GM12864 (cell line): ENCODE data around the gene TSACC.

ENCODE experiments used
- DNase-seq: peaks from one replicate; pipeline ENCODE4 v3.0.0-alpha.2; 2011; ENCODE audit warnings: low read depth
- H3K4me3 ChIP-seq: 2 replicates; pipeline ENCODE4 v1.5.1; 2011; ENCODE audit warnings: mild to moderate bottlenecking, low read depth, low read length, control low read depth
- TF ChIP-seq, protein P1 (sequence below): IDR thresholded peaks from 2 replicates; pipeline ENCODE4 v1.5.1; 2011; ENCODE audit warnings: low read depth, mild to moderate bottlenecking, moderate library complexity, low read length, control low read depth, inconsistent platforms; ENCODE audit errors: missing control alignments

TSACC gene

GRCh38 chr1:156298852-156299357, 39.4 kb upstream of the TSACC start, which contains the start of gene VHLL:
Gene VHLL, minus strand, starts transcription at chr1:156299307. Its CDS starts 118 bp downstream, at chr1:156299189.
- TF ChIP-seq, protein P1, sequence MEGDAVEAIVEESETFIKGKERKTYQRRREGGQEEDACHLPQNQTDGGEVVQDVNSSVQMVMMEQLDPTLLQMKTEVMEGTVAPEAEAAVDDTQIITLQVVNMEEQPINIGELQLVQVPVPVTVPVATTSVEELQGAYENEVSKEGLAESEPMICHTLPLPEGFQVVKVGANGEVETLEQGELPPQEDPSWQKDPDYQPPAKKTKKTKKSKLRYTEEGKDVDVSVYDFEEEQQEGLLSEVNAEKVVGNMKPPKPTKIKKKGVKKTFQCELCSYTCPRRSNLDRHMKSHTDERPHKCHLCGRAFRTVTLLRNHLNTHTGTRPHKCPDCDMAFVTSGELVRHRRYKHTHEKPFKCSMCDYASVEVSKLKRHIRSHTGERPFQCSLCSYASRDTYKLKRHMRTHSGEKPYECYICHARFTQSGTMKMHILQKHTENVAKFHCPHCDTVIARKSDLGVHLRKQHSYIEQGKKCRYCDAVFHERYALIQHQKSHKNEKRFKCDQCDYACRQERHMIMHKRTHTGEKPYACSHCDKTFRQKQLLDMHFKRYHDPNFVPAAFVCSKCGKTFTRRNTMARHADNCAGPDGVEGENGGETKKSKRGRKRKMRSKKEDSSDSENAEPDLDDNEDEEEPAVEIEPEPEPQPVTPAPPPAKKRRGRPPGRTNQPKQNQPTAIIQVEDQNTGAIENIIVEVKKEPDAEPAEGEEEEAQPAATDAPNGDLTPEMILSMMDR = no peak
- H3K4me3 ChIP-seq = no peak within 1 kb of the TSS
- no peak for DNase-seq

DNA sequence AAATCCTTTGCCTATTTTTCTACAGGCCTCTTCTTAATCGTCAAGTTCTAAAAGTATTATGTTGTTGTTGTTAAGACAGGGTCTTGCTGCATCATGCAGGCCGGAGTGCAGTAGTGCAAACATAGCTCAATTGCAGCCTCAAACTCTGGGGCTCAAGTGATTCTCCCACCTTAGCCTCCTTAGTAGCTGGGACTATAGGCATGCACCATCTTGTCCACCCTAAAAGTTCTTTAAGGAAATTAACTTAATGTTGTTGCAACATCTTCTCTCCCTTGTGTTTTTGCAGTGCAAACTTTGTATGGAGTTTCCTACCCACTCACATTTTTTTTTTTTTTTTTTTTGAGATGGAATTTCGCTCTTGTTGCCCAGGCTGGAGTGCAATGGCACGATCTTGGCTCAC, 35.1 kb upstream of the TSACC start:
- H3K4me3 ChIP-seq = no peak overlapping the region
- DNase-seq = no peak
- TF ChIP-seq, protein P1 = no peak

GRCh38 chr1:156305215-156305614, 33.1 kb upstream of the TSACC start:
- TF ChIP-seq, protein P1 = no peak
- no peak overlapping the region for H3K4me3 ChIP-seq
- no peak for DNase-seq

DNA sequence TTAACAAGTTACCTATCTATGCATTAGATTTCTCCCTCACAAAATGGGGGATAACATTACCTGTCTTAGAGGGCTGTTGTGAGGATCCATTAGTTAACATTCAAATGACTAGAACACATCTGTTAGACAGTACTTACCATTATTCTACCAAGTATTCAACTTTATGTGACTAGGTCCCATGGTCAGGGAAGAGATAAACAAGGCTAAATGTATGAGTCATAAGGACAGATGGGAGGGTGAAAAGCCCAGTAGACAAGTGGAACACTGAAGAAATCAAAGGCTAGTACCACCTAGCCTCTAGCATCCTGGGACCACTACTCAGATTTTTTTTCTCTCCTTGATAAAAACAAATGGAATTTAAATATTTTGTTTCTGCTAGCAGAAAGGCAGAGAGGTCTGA, 30.2 kb upstream of the TSACC start:
- DNase-seq = no peak
- H3K4me3 ChIP-seq = no peak overlapping the region
- TF ChIP-seq, protein P1 = no peak

- TF ChIP-seq, protein P1 = no peak
- no peak for DNase-seq
These were observed 27.4 kb upstream of the TSACC start for GRCh38 chr1:156310962-156311361.

DNA sequence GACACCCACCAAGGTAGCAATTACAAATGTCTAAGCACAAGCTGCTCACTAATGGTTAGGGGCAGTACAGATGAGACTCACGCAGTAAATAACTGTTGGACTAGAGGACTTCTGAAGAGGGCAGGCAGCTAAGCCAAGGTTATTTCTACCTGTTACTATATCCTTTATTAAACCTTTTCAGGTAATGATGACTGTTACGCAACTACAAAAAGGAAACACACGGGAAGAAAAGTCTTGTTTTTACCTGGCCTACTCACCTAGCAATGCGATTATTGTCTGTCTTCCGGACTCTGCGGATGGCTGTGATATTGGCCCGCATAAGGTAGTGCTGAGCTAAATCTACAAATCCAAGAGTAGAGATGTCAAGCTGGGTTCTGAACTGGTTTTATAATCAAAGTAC, 21.4 kb upstream of the TSACC start:
- TF ChIP-seq, protein P1 = no peak
- DNase-seq = no peak
- no peak overlapping the region for H3K4me3 ChIP-seq

More at GRCh38 chr1:156310962-156311361, 27.4 kb upstream of the TSACC start:
- no peak overlapping the region for H3K4me3 ChIP-seq

DNA sequence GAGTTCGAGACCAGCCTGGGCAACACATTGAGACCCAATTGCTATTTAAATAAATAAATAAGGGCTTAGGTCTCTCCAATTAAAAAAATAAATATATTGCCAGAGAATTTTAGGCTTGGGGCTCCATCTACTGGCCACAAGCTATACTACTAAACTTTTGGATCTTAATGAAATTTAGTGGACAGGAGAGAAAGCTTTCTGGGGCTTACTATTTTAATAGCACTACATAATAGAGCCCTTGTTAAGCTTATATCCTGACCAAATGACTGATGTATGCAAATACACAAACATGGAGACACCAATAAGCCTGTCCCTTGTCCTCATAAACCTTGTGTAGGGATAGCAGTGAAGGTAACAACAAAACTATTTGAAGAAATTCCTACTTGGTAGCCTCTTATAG, 18.7 kb upstream of the TSACC start:
- TF ChIP-seq, protein P1 = peak; percentile 37
- DNase-seq = no peak
- no peak overlapping the region for H3K4me3 ChIP-seq
